ENCODE measurements around the gene LTA.
A peak's percentile ranks its signal among the peaks of the same experiment; 100 is the strongest.

Gene LTA

DNA sequence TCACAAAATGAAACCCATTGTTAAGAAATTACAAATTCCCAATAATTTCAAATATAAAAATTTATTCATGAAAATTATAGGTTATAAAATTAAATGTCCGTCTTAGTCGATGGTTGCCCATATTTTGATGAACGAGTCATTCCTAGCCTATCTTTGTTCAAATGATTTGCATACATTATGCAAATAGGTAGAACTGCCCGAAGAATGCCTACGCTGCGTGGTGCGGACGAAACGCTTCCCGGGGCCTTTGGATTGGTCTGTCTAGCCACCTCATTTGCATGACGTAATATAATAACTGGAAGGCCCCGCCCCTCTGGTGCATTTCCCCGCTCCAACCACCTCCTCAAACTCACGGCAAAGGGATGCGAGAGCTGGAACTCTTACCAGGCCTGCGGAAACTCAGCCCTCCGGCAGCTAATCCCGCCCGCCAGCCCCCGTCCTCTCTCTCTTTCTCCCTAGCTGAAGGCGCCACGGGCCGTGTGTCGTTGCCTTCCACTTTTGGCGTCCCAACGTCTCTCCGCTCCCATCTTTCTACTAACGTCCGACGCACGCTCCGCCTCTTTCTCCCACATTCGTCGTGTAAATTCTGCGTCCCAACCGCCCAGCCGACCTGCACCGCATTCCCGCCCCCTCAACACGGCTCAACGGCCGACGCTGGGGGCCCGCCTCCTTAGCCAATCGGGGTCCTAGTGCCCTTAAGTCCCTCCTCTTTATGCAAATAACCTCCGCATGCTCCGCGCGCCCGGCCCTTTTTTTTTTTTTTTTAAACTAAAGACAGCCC lies 47.9 kb downstream of the LTA start:
- TF ChIP-seq CTCF (IDR thresholded peaks at IDR 0.05; ENCODE audit: low read depth, low read length, missing control alignments): no peak
- H3K4me3 ChIP-seq (ENCODE audit: low read depth, low read length): peak overlapping the region; percentile 96
- in situ Hi-C loops (cut with HindIII; ENCODE audit: low sequenced_read_pairs): loop anchor here (5.0 kb wide), 1 partner anchor 78 kb away; the partner anchor contains the start of gene DDX39B
- DNase-seq (ENCODE audit: low read depth): peak; percentile 97

DNA sequence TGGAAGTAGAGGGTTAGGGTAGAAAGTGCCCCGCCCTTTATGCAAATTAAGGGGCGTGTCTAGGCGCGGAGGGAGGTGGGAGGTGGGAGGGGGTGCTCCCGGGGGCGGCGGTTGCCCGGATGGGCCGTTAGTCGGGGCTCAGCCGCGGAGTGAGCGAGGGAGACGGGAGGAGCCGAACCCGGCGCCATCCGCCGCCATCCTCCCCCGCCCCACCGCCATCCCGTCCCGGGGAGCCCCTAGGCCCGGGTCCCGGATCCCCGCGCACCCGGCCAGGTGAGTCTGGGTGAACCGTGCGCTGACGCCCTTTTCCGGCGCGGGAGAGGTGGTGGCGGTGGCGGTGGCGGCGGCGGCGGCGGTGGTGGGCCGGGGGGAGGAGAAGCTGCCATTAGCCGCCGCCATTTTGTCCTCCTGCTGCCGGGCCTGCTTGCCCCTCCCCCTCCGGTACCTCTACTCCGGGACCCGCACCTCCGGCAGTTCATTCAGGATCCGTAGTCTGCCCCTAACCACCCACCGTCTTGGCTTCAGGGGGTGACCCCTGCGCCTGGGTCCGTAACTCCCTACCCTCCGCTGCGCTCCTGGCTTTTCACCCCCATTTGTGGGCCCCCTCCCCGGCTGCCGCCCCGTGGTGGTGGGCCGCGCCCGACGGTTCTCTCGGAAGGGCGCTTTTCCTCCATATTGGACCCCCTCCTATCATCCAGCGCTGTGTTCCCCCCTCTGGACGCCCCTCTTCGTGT lies 48.7 kb downstream of the LTA start, which contains the start of gene PRRC2A:
Gene PRRC2A (plus strand): TSS at position 130 of the 734 bp plus-strand sequence. CDS start 2,075 bp downstream, outside the sequence.
- in situ Hi-C loops (cut with HindIII; ENCODE audit: low sequenced_read_pairs): no loop called here
- no peak for TF ChIP-seq CTCF (IDR thresholded peaks at IDR 0.05; ENCODE audit: low read depth, low read length, missing control alignments)
- peak; percentile 95 for DNase-seq (ENCODE audit: low read depth)
- peak within 1 kb of the TSS; percentile 96 for H3K4me3 ChIP-seq (ENCODE audit: low read depth, low read length)

GRCh38 chr6:31621320-31621939 lies 49.3 kb downstream of the LTA start:
- no peak for TF ChIP-seq CTCF (IDR thresholded peaks at IDR 0.05; ENCODE audit: low read depth, low read length, missing control alignments)
- peak overlapping the region; percentile 96 for H3K4me3 ChIP-seq (ENCODE audit: low read depth, low read length)
- DNase-seq (ENCODE audit: low read depth): no peak
- in situ Hi-C loops (cut with HindIII; ENCODE audit: low sequenced_read_pairs): no loop called here

GRCh38 chr6:31621991-31622390 lies 49.9 kb downstream of the LTA start:
- DNase-seq (ENCODE audit: low read depth): no peak
- H3K4me3 ChIP-seq (ENCODE audit: low read depth, low read length): peak overlapping the region; percentile 96
- in situ Hi-C loops (cut with HindIII; ENCODE audit: low sequenced_read_pairs): no loop called here
- TF ChIP-seq CTCF (IDR thresholded peaks at IDR 0.05; ENCODE audit: low read depth, low read length, missing control alignments): no peak

DNA sequence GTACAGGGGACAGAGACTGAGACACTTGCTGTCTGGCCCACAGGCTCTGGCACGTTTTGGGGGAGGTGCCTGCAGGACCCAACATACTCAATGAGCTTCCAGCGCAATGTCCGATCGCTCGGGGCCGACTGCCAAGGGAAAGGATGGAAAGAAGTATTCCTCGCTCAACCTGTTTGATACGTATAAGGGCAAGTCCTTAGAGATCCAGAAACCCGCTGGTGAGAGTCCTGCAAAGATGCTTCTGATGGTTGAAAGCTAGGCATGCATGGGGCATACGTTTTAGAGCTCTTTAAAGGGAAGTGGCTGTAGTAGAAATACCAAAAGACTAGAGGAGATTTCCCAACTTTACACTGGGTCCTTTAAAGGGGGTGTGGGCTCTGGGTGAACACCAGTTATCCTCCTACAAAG lies 50.6 kb downstream of the LTA start:
- no peak for TF ChIP-seq CTCF (IDR thresholded peaks at IDR 0.05; ENCODE audit: low read depth, low read length, missing control alignments)
- H3K4me3 ChIP-seq (ENCODE audit: low read depth, low read length): peak overlapping the region; percentile 96
- DNase-seq (ENCODE audit: low read depth): no peak
- in situ Hi-C loops (cut with HindIII; ENCODE audit: low sequenced_read_pairs): no loop called here

All from astrocyte of the cerebellum (primary cell).